B cell (primary cell): ENCODE results near the gene KCNH1.

Experiments
- EZH2 ChIP-seq: IDR thresholded peaks from 2 replicates; pipeline ENCODE4 v1.6.1; 2012; ENCODE audit warnings: borderline replicate concordance, low read depth, mild to moderate bottlenecking, moderate library complexity, low read length; ENCODE audit not compliant: insufficient read depth, poor library complexity, severe bottlenecking
- TF ChIP-seq, protein P1 (sequence below): fragments of 200-600 bp; IDR thresholded peaks from one replicate; pipeline ENCODE4 v1.8.0; 2022; ENCODE audit warnings: antibody characterized with exemption, mild to moderate bottlenecking

DNA sequence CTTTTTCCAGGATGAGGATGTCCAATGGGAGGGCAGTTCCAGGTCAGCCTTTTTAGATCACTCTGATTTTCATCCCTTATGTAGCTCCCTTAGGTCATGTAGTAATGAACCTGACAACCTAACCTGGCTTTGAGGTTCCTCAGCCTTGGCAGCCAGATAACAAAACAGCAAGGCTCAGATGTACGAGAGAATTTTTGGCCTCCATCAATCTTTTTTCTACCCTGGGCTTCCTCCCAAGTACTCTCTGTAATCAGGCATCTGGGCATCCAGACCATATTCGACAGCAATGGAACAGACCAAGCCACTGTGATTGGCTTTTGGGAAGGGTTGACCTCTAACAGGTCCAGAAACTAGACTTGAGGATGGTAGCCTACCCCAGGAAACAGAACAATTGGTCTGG lies 38.6 kb downstream of the KCNH1 start:
- TF ChIP-seq, protein P1, sequence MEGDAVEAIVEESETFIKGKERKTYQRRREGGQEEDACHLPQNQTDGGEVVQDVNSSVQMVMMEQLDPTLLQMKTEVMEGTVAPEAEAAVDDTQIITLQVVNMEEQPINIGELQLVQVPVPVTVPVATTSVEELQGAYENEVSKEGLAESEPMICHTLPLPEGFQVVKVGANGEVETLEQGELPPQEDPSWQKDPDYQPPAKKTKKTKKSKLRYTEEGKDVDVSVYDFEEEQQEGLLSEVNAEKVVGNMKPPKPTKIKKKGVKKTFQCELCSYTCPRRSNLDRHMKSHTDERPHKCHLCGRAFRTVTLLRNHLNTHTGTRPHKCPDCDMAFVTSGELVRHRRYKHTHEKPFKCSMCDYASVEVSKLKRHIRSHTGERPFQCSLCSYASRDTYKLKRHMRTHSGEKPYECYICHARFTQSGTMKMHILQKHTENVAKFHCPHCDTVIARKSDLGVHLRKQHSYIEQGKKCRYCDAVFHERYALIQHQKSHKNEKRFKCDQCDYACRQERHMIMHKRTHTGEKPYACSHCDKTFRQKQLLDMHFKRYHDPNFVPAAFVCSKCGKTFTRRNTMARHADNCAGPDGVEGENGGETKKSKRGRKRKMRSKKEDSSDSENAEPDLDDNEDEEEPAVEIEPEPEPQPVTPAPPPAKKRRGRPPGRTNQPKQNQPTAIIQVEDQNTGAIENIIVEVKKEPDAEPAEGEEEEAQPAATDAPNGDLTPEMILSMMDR: no peak
- no peak for TF ChIP-seq EZH2
